HepG2 (cell line): ENCODE data around the gene EPB41L2. TPM values are rescaled to one million over a fixed set of nuclear protein-coding genes. Genes with fewer than 3 reads are reported as not detected.

ENCODE experiments used
- ATAC-seq: fragments of 200-7000 bp; cut with Tn5 transposase; 3 replicates; pipeline ENCODE4 v1.9.1; 2020; ENCODE audit warnings: mild to moderate bottlenecking, moderate library complexity
- BruUV-seq: library from RNA; stranded (reverse); fragments of 400-500 nt; replicated peaks from 2 replicates; lab custom pipeline; 2021; lab: Mats Ljungman, UMichigan
- CTCF ChIA-PET: fragments of 300-600 bp; formaldehyde crosslinking; extraction: SDS; loops from one replicate; lab custom pipeline; 2021; ENCODE audit warnings: low total read pairs, inconsistent platforms, low intra/inter-chr PET ratio; lab: Yijun Ruan, JAX
- POLR2A ChIA-PET: fragments of 350-600 bp; sonication (Branson Sonifier 250); formaldehyde crosslinking; loops from one replicate; lab custom pipeline; 2020; ENCODE audit warnings: antibody characterized with exemption, inconsistent platforms; lab: Yijun Ruan, JAX
- DNase-seq: peaks from one replicate; pipeline ENCODE4 v3.0.0-alpha.2; 2015; ENCODE audit warnings: low spot score
- FAIRE-seq: peaks from 3 replicates; lab custom pipeline; 2011; peaks lifted over from hg19 to GRCh38; lab: Jason Lieb, UNC
- H2AFZ ChIP-seq: one replicate; pipeline ENCODE4 v1.6.1; 2011; ENCODE audit warnings: low read length, inconsistent platforms
- H3K27ac ChIP-seq: fragments of 300-600 bp; 3 replicates; pipeline ENCODE4 v1.8.0; 2011; ENCODE audit warnings: mixed run types, mild to moderate bottlenecking, mixed read lengths, low read length, inconsistent platforms; ENCODE audit not compliant: insufficient read depth; ENCODE audit errors: extremely low read length
- H3K27me3 ChIP-seq, 2 experiments: fragments of 200-600 bp in 1 of 2; 2 replicates in 1 of 2; 3 replicates in 1 of 2; pipeline versions ENCODE4 v1.6.0 to v1.8.0; 2011; ENCODE audit warnings: low read length in 2 of 2, mild to moderate bottlenecking in 2 of 2, moderate library complexity in 2 of 2, inconsistent platforms in 1 of 2; ENCODE audit not compliant: insufficient read depth in 2 of 2, control insufficient read depth in 1 of 2
- H3K36me3 ChIP-seq, 2 experiments: fragments of 200-600 bp in 1 of 2; replicated peaks in 1 of 2; 2 replicates in 1 of 2; 3 replicates in 1 of 2; pipeline versions ENCODE4 v1.5.1 to v1.8.0; 2011; ENCODE audit warnings: low read length in 2 of 2, inconsistent platforms in 1 of 2; ENCODE audit not compliant: insufficient read depth in 2 of 2, control insufficient read depth in 1 of 2
- H3K4me1 ChIP-seq: 2 replicates; pipeline ENCODE4 v1.5.1; 2012; ENCODE audit warnings: low read length, inconsistent platforms; ENCODE audit not compliant: insufficient read depth
- H3K4me2 ChIP-seq: 2 replicates; pipeline ENCODE4 v1.6.0; 2011; ENCODE audit warnings: low read depth, low read length, inconsistent platforms
- H3K4me3 ChIP-seq, 3 experiments: fragments of 200-600 bp in 1 of 3; sonication (generic), shearing (Covaris generic) in 1 of 3; replicated peaks in 1 of 3; 2 replicates each; pipeline ENCODE4 v1.5.1; 2011 to 2016; ENCODE audit warnings: low read length in 3 of 3, inconsistent platforms in 2 of 3, low read depth in 2 of 3, mild to moderate bottlenecking in 2 of 3, control low read depth in 1 of 3, mixed read lengths in 1 of 3; ENCODE audit not compliant: insufficient read depth in 1 of 3
- H3K79me2 ChIP-seq: one replicate; pipeline ENCODE4 v1.6.1; 2011; ENCODE audit warnings: low read length, inconsistent platforms; ENCODE audit not compliant: insufficient read depth
- H3K9ac ChIP-seq: 2 replicates; pipeline ENCODE4 v1.6.0; 2011; ENCODE audit warnings: mild to moderate bottlenecking, low read depth, low read length, inconsistent platforms; ENCODE audit not compliant: insufficient read depth
- H3K9me3 ChIP-seq: 2 replicates; pipeline ENCODE4 v1.5.1; 2012; ENCODE audit warnings: mild to moderate bottlenecking, low read length
- H4K20me1 ChIP-seq: 2 replicates; pipeline ENCODE4 v1.6.0; 2011; ENCODE audit warnings: inconsistent platforms, mild to moderate bottlenecking, low read length, moderate library complexity; ENCODE audit not compliant: insufficient read depth
- ADNP ChIP-seq: sonication (generic); formaldehyde crosslinking; IDR thresholded peaks from 2 replicates; pipeline ENCODE4 v1.4.0; 2020; ENCODE audit warnings: missing genetic modification reagents
- AHDC1 ChIP-seq: sonication (generic); formaldehyde crosslinking; IDR thresholded peaks from 2 replicates; pipeline ENCODE4 v1.5.1; 2020; ENCODE audit warnings: mild to moderate bottlenecking, missing genetic modification reagents, borderline replicate concordance
- NFE2 ChIP-seq: sonication (generic); formaldehyde crosslinking; IDR thresholded peaks from 2 replicates; pipeline ENCODE4 v1.4.0; 2020; ENCODE audit warnings: missing genetic modification reagents
- PAXIP1 ChIP-seq: sonication (generic); formaldehyde crosslinking; conservative IDR thresholded peaks from 2 replicates; pipeline ENCODE4 v1.4.0; 2020; ENCODE audit warnings: mild to moderate bottlenecking, missing genetic modification reagents, moderate library complexity
- PRDM15 ChIP-seq: sonication (generic); formaldehyde crosslinking; IDR thresholded peaks from 2 replicates; pipeline ENCODE4 v1.4.0; 2020; ENCODE audit warnings: missing genetic modification reagents
- THAP11 ChIP-seq: IDR thresholded peaks from 2 replicates; pipeline ENCODE4 v1.6.1; 2016; ENCODE audit warnings: missing biosample characterization, missing genetic modification reagents
- ZNF260 ChIP-seq: sonication (generic); formaldehyde crosslinking; IDR thresholded peaks from 2 replicates; pipeline ENCODE4 v1.4.0; 2020; ENCODE audit warnings: missing genetic modification reagents, low read depth, mild to moderate bottlenecking, borderline replicate concordance
- ZNF816 ChIP-seq: sonication (generic); formaldehyde crosslinking; IDR thresholded peaks from 2 replicates; pipeline ENCODE4 v1.8.0; 2022; ENCODE audit warnings: missing genetic modification reagents, mild to moderate bottlenecking, borderline replicate concordance
- WGBS: methylation state at CpG from one replicate; pipeline ENCODE4 v1.1.6; 2017; ENCODE audit warnings: low lambda C conversion rate; 5-methylcytosine and 5-hydroxymethylcytosine counted together
- in situ Hi-C: cut with HindIII; loops from 2 replicates; pipeline ENCODE4 v1.10.0; 2017; ENCODE audit warnings: low pct_unique_long_range_greater_than_20kb; ENCODE audit not compliant: extremely low pct_ligation_motif_present
- intact Hi-C: fragments of 100-400 bp; cut with micrococcal nuclease; formaldehyde crosslinking; loops from one replicate; pipeline ENCODE4 v1.10.0; 2022; ENCODE audit not compliant: unreplicated experiment
- polyA plus RNA-seq, 8 experiments: library from polyadenylated mRNA; depleted of rRNA in 3 of 8; stranded (reverse) in 7 of 8; unstranded in 1 of 8; fragments of >200 nt; fragmentation: Illumina TruSeq in 4 of 8; extraction: Trizol in 4 of 8; gene quantifications; 2 replicates each; pipeline versions ENCODE4 v1.2.1 to v1.2.3, GENCODE V29; 2011 to 2016; ENCODE audit warnings: low read depth in 4 of 8, missing spikeins in 1 of 8, mixed read lengths in 1 of 8; ENCODE audit not compliant: insufficient read depth in 1 of 8
- total RNA-seq, 5 experiments: library from RNA; depleted of rRNA; stranded (reverse); fragments of >200 nt; fragmentation: Illumina TruSeq; extraction: Trizol; gene quantifications; 2 replicates each; pipeline ENCODE4 v1.2.3, GENCODE V29; 2016; ENCODE audit warnings: low read depth in 1 of 5

The EPB41L2 gene
- total and polyA plus RNA-seq, 2 of the 13 experiments (the other 11 are each of a cell fraction or from before 2014, with no cell fraction given): 41.7 to 56.4 TPM

GRCh38 chr6:130944486-130944885 is 118.6 kb downstream of the EPB41L2 start:
- Histone ChIP-seq H3K9me3 (no peaks in the 10 kb centered on the region), H3K9ac (no peak overlapping the region; the same call in 1 of the 2 replicates), H3K27ac (peak overlapping the region; percentile 50), H2AFZ (no peak overlapping the region), H3K36me3 (0 out of 5 replicates have a peak, but pooled peaks cover 0 to 3% of the 10 kb centered on the region in 2 experiments), H3K4me2 (0 out of 2 replicates have a peak overlapping the region, but pooled peaks have one; percentile 10), H4K20me1 (no peaks in the 10 kb centered on the region), H3K79me2 (peaks cover 18% of the 10 kb centered on the region), H3K27me3 (no peaks in the 10 kb centered on the region), H3K4me3 (no peak overlapping the region), H3K4me1 (peaks cover 61% of the 10 kb centered on the region)
- BruUV-seq: no TSS peak
- FAIRE-seq: no peak
- DNase-seq: no peak
- WGBS: 68% methylated on average over 2 of the region's 2 CpGs
- ChIA-PET CTCF (no interaction called here), POLR2A (no interaction called here)
- in situ Hi-C loops (no loop called here), intact Hi-C loops (no loop called here)
- ATAC-seq: 0 out of 3 replicates have a peak, but pooled peaks have one; percentile 15
- TF ChIP-seq PAXIP1 (CRISPR knock-in tag) (no peak), ZNF816 (CRISPR knock-in tag) (no peak), ADNP (CRISPR knock-in tag) (no peak), ZNF260 (no peak), NFE2 (CRISPR knock-in tag) (no peak), THAP11 (0 out of 2 replicates have a peak, but pooled peaks have one; percentile 6), AHDC1 (CRISPR knock-in tag) (no peak), PRDM15 (CRISPR knock-in tag) (0 out of 2 replicates have a peak, but pooled peaks have one; percentile 33)
- TF ChIP-seq, all 625 proteins: peak for 2
